ENCODE results near the gene RFX5. TPM values are rescaled to one million over a fixed set of nuclear protein-coding genes. Genes with fewer than 3 reads are reported as not detected.
"Not testable (repeated sequence)": the region's sequence is repeated elsewhere in the genome, so short reads cannot be mapped to it uniquely, and the experiment has no call there.

The RFX5 gene
- total RNA-seq = 89.7 TPM

- DNase-seq (ENCODE audit: low read depth in 2 of 3, low spot score in 2 of 3) = peak; percentile 80 to 99 (median 99)
These were observed at the start of gene RFX5 for GRCh38 chr1:151346769-151347522. Gene RFX5 (minus strand): TSS chr1:151347252. CDS start chr1:151346320, 932 bp downstream.

DNA sequence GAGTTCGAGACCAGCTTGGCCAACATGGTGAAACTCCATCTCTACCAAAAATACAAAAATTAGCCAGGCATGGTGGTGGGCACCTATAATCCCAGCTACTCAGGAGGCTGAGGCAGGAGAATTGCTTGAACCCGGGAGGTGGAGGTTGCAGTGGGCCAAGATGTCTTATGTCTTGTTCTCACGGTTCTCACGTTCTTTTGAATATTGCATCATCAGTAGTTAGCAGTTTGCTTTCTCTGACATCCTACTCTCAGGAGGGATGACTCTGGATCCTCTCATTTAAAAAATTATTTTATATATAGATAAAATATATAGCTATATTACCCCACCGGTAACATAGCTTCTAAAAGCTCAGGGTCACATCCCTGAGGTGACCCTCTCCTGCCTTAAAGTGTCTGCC is 49.2 kb upstream of the RFX5 start:
- DNase-seq (ENCODE audit: low read depth in 2 of 3, low spot score in 2 of 3) = not testable (repeated sequence)

DNA sequence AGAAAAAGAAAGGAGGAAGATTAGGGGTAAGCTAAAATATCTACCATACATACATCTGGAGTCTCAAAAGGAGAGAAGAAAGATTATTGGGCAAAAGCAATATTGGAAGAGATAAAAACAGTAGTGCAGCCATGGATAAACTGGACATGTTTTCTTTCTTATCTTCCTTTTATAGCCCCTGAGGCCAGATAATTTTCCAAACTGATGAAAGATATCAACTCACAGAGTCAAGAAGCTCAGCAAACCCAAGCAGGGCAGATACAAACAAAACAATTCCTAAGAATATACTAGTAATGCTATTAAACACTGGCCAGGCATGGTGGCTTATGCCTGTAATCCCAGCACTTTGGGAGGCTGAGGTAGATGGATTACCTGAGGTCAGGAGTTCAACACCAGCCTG is 46.5 kb upstream of the RFX5 start:
- DNase-seq (ENCODE audit: low read depth in 2 of 3, low spot score in 2 of 3) = no peak

DNA sequence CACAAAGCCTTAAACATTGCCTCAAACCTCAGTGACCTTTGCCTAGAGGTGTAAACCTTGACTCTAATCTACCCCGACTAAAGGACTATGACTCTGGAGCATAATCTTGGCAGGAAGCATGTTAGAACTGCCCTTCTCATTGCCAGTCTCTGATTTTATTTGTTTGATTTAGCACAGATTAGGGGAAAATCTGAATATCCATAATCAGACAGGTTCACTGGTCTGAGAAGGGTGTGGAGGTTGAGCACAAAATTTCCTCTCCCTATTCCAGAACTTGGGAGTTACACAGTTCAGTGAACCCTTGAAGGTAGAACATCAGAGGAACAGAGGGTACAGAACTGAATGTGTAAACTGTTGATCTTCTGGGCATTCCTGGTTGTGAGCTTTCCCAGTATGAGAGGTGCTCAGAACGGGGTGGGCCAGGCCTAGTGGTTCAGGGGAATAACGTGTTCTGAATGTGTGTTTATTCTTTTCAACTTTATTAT is 44.1 kb upstream of the RFX5 start:
- no peak for DNase-seq (ENCODE audit: low read depth in 2 of 3, low spot score in 2 of 3)

DNA sequence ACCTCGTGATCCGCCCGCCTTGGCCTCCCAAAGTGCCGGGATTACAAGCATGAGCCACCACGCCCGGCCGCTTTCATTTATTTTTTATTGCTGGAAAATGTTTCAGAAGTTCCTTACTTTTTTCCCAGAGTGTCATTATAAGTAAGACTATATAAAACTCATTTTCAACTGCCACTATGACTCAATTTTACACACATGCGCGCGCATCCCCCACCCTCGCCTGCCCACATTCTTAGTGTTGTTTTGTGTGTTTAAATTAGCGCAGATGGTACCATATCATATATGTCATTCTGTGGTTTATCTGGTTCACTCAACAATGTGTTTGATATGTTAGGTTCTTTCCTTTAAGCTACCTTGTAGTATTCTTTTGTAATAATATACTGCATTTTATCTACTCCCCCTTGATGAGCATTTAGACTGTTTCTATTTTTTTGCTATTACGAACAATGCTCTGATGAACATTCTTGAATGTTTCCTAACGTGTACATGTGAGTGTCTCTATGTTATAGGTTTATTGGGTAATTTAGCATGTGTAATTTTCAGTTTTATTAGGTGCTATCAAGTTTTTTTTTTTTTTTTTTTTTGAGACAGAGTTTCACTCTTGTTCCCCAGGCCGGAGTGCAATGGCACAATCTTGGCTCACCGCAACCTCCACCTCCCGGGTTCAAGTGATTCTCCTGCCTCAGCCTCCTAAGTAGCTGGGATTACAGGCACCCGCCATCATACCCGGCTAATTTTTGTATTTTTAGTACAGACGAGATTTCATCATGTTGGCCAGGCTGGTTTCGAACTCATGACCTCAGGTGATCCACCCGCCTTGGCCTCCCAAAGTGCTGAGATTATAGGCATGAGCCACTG is 43.4 kb upstream of the RFX5 start:
- DNase-seq (ENCODE audit: low read depth in 2 of 3, low spot score in 2 of 3) = not testable (repeated sequence)

DNA sequence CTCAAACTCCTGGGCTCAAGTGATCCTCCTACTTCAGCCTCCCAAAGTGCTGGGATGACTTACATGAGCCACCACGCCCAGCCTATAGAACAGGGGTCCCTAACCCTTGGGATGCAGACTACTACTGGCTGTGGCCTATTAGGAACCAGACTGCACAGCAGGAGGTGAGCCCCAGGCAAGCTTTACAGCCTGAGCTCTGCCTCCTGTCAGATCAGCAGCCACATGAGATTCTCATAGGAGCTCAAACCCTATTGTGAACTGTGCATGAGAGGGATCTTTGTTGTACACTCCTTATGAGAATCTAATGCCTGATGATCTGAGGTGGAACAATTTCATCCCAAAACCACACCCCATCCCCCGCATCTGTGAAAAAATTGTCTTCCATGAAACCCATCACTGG is 39.0 kb upstream of the RFX5 start:
- no peak for DNase-seq (ENCODE audit: low read depth in 2 of 3, low spot score in 2 of 3)

GRCh38 chr1:151384584-151384983 is 37.5 kb upstream of the RFX5 start:
- DNase-seq (ENCODE audit: low read depth in 2 of 3, low spot score in 2 of 3) = no peak

DNA sequence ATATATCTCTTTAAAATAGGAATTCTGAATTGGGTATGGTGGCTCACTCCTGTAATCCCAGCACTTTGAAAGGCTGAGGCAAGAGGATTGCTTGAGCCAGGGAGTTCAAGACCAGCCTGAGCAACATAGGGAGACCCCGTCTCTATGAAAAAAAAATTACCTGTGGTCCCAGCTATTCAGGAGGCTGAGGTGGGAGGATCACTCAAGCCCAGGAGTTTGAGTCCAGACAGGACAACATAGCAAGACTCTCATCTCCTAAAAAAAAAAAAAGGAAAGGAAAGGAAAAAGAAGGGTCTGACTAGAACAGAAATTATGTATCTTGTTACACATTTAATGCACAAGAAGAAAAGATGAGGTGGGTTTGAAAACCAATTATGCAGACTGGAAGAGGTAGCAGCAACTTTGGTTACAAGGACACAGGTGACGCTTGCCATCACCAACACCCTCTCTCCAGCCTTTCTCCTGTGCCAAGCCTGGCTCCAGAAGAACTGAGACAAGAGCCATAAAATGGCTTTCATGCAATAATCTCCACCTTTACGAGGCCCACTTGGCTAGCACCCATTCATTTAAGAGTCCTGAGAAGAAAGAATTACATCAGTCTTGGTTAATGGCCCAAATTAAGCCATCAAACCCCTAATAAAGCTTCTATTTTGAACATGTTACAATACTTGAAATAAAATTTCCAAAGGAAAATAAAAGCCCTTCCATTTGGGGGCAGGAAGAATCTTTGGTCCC is 30.3 kb upstream of the RFX5 start:
- no peak for DNase-seq (ENCODE audit: low read depth in 2 of 3, low spot score in 2 of 3)

GRCh38 chr1:151373196-151373595 is 26.1 kb upstream of the RFX5 start:
- no peak for DNase-seq (ENCODE audit: low read depth in 2 of 3, low spot score in 2 of 3)

DNA sequence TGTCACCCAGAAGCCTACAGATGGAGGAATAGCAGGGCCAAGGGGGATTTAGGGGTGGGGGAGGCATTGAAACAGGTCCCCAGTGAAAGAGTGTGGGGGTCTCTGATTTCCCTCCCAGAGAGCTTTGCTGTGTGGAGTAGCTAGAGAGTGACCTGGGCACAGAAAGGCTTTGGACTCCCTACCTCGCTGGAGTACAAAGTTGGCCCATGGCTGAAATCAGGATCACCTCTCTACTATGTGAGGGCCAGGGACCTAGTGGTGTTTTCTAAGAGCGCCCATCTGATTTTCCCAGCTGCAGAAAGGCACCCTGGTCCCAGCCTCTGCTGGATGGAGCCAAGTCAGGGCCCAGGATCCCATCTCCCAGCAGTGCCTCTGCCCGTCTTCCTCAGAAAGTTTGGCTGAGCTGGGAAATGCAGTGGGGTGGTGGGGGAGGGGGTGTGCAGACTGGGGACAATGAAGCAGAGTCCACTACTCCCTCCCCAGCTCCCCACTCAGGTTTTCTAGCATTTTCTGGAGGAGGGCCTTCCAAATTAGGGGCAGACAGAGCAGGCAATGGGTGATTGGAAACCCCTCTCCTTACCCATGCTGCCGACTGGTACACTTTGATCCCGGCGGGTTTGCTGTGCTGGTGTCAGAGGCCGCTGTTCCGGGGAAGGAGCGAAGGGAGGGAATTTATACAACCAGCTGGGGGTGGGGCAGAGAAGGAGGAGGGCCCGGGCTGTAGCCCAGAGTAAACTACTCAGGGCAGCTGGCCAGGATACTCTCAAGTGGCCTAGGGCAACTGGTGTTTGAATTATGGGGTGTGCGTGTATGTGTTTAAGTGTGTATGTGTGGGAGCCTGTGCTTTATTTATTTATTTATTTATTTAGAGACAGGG is 25.2 kb upstream of the RFX5 start, which contains the start of gene SELENBP1:
Gene SELENBP1, minus strand, starts transcription at position 648 of the 877 bp plus-strand sequence. Its CDS starts 64 bp downstream, at position 584.
- no peak for DNase-seq (ENCODE audit: low read depth in 2 of 3, low spot score in 2 of 3)

GRCh38 chr1:151371370-151372057 is 24.5 kb upstream of the RFX5 start:
- DNase-seq (ENCODE audit: low read depth in 2 of 3, low spot score in 2 of 3) = peak in 1 of 3 donors; percentile 38

DNA sequence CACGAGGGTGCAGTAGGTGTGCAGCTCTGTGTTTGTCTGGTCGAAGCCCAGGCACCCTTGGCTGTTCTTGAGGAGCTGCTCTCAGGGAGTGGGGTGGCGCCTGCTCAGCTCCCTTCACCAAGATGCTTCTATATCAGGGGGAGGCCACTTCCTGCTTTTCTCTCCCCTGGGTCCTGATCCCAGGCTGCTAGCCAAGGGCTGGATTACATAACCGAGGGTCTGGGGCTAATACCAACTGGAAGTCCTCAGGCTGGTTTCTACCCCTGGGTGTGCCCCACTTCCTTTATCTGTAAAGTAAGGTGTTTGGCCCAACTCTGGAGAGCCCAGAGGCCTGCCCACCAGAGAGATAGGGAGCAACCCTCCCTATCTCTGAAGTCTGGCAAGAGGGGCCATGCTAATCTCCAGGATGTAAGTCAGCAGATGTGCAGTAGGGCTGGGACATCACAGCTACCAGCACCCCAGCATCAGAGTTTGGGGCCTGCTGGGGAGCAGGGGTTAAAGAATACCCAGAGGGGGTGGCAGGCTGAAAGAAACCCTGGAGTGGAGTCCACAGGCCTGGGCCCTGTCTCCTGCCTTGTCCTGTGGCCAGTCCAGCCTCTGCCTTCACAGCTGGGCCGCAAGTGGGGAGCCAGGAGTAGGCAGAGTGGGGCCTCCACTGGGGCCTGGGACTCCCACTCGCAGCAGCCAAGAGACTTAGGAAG is 23.3 kb upstream of the RFX5 start:
- peak in 2 of 3 donors; percentile 30 to 52 for DNase-seq (ENCODE audit: low read depth in 2 of 3, low spot score in 2 of 3)

DNA sequence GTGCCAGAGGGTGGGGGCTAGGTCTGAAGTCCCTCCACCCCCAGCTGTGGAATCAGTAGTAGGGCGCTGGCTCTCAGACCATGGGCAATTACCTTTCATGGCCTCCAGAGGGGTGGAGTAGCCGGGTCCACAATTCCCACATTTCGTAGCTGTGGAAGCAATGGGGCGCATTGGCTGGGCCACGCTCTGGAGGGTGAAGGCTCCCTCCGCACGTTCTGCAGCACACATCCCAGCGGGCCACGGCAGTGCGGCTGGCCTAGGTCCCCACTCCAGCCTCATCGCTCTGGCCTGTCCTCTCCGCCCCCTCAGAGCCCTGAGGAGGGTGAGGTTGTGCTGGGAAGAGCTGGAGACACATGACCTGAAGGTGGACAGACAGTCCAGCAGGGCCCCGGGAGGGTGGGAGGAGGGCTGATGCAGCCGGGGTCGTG is 22.6 kb upstream of the RFX5 start:
- no peak for DNase-seq (ENCODE audit: low read depth in 2 of 3, low spot score in 2 of 3)

DNA sequence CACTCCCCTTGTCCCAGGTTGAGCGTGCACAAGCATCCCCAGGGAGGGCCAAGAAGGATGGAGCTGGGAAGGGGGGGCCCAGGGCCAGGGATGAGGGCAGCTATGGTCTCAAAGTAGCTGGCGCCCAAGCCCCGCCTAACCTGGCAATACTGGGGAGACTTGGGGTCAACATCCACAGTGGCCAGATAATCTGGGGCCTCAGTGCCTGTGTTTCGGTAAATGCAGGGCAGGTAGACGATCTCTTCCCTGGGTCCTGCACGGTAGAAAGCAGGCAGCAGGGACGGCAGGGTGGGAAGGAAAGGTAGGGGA is 22.2 kb upstream of the RFX5 start:
- DNase-seq (ENCODE audit: low read depth in 2 of 3, low spot score in 2 of 3) = no peak

GRCh38 chr1:151368393-151369301 is 21.6 kb upstream of the RFX5 start:
- DNase-seq (ENCODE audit: low read depth in 2 of 3, low spot score in 2 of 3) = no peak

- no peak for DNase-seq (ENCODE audit: low read depth in 2 of 3, low spot score in 2 of 3)
These were observed 20.8 kb upstream of the RFX5 start for GRCh38 chr1:151367658-151368392.

DNA sequence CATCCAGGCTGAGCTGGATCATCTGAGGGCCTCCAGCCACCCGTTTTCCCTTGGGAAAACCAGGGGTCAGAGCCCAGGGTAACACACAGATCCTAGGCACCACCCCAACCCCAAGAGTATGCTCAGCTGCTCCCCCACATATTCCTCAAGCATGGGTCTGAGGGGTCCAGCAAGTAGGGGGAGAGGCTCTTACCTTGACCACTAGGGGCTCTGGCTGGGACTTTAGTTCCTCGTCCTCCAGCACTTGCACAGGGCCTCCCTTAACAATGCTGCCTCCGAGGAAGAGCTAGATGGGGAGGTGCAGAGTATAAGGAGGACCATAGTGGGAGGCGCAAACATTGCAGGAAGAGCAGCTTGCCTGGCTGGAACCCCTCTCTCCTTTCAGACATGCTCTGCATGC is 17.9 kb upstream of the RFX5 start:
- no peak for DNase-seq (ENCODE audit: low read depth in 2 of 3, low spot score in 2 of 3)

Measured in hematopoietic multipotent progenitor cell (in vitro differentiated cells).